ENCODE results near the gene ARHGEF1. TPM values are rescaled to one million over a fixed set of nuclear protein-coding genes. Genes with fewer than 3 reads are reported as not detected.
A peak's percentile ranks its signal among the peaks of the same experiment; 100 is the strongest.
"Not testable (repeated sequence)": the region's sequence is repeated elsewhere in the genome, so short reads cannot be mapped to it uniquely, and the experiment has no call there.

The ARHGEF1 gene
- total RNA-seq, 1 experiment from 2014 or later: 53.8 TPM

- no peaks in the 10 kb centered on the region for H3K27me3 ChIP-seq
- H3K27ac ChIP-seq: no peak overlapping the region
- H3K4me3 ChIP-seq: no peak overlapping the region
- H3K4me1 ChIP-seq: no peaks in the 10 kb centered on the region; the same call in 1 of the 2 replicates
- no peak for DNase-seq
- peaks cover 51% of the 10 kb centered on the region for H3K36me3 ChIP-seq
- H3K9me3 ChIP-seq (replicated peaks): no peaks in the 10 kb centered on the region
These were observed 11.2 kb upstream of the ARHGEF1 start for GRCh38 chr19:41871573-41872383.

GRCh38 chr19:41872384-41872774 is 10.6 kb upstream of the ARHGEF1 start:
- Histone ChIP-seq H3K9me3 (replicated peaks) (no peaks in the 10 kb centered on the region), H3K36me3 (peaks cover 45% of the 10 kb centered on the region)

GRCh38 chr19:41872775-41873647 is 10.0 kb upstream of the ARHGEF1 start:
- Histone ChIP-seq H3K27me3 (0 out of 2 replicates have a peak, but pooled peaks cover 4% of the 10 kb centered on the region), H3K4me3 (no peak overlapping the region), H3K9me3 (replicated peaks) (no peaks in the 10 kb centered on the region), H3K4me1 (no peaks in the 10 kb centered on the region; the same call in 1 of the 2 replicates), H3K27ac (no peak overlapping the region), H3K36me3 (peaks cover 39% of the 10 kb centered on the region)
- peak; percentile 74 to 78 for DNase-seq

More at GRCh38 chr19:41872384-41872774, 10.6 kb upstream of the ARHGEF1 start:
- Histone ChIP-seq H3K4me1 (no peaks in the 10 kb centered on the region; the same call in 1 of the 2 replicates), H3K4me3 (no peak overlapping the region), H3K27me3 (no peaks in the 10 kb centered on the region), H3K27ac (no peak overlapping the region)
- DNase-seq: no peak

GRCh38 chr19:41875973-41876372 is 7.0 kb upstream of the ARHGEF1 start:
- not testable (repeated sequence) for H3K9me3 ChIP-seq (replicated peaks); H3K4me1 ChIP-seq; H3K27ac ChIP-seq; DNase-seq; H3K4me3 ChIP-seq; H3K36me3 ChIP-seq; H3K27me3 ChIP-seq

- peak; percentile 61 to 63 for DNase-seq
- Histone ChIP-seq H3K36me3 (no peaks in the 10 kb centered on the region), H3K27me3 (0 out of 2 replicates have a peak, but pooled peaks cover 4% of the 10 kb centered on the region), H3K4me1 (no peaks in the 10 kb centered on the region; the same call in 1 of the 2 replicates), H3K27ac (no peak within 1 kb of the TSS), H3K9me3 (replicated peaks) (no peaks in the 10 kb centered on the region), H3K4me3 (no peak within 1 kb of the TSS)
These were observed 5.8 kb upstream of the ARHGEF1 start, which contains the start of gene CD79A for GRCh38 chr19:41876847-41877832. CD79A (plus strand) TSS chr19:41877279; CDS start chr19:41877305, 26 bp downstream.

- DNase-seq: no peak
- no peaks in the 10 kb centered on the region for H3K36me3 ChIP-seq
- H3K4me3 ChIP-seq: no peak overlapping the region
- no peaks in the 10 kb centered on the region; the same call in 1 of the 2 replicates for H3K4me1 ChIP-seq
- H3K27me3 ChIP-seq: 0 out of 2 replicates have a peak, but pooled peaks cover 4% of the 10 kb centered on the region
- no peak overlapping the region for H3K27ac ChIP-seq
- H3K9me3 ChIP-seq (replicated peaks): no peaks in the 10 kb centered on the region
These were observed 4.8 kb upstream of the ARHGEF1 start for GRCh38 chr19:41877916-41878905.

GRCh38 chr19:41879080-41879479 is 3.9 kb upstream of the ARHGEF1 start:
- no peaks in the 10 kb centered on the region for H3K36me3 ChIP-seq
- H3K9me3 ChIP-seq (replicated peaks): no peaks in the 10 kb centered on the region

GRCh38 chr19:41879670-41880328 is 3.2 kb upstream of the ARHGEF1 start:
- no peak for DNase-seq
- H3K27me3 ChIP-seq: 0 out of 2 replicates have a peak, but pooled peaks cover 4% of the 10 kb centered on the region
- H3K27ac ChIP-seq: no peak overlapping the region
- no peak overlapping the region for H3K4me3 ChIP-seq
- no peaks in the 10 kb centered on the region for H3K9me3 ChIP-seq (replicated peaks)
- no peaks in the 10 kb centered on the region; the same call in 1 of the 2 replicates for H3K4me1 ChIP-seq
- H3K36me3 ChIP-seq: no peaks in the 10 kb centered on the region

More at GRCh38 chr19:41879080-41879479, 3.9 kb upstream of the ARHGEF1 start:
- Histone ChIP-seq H3K27ac (no peak overlapping the region), H3K4me1 (no peaks in the 10 kb centered on the region; the same call in 1 of the 2 replicates), H3K4me3 (no peak overlapping the region), H3K27me3 (0 out of 2 replicates have a peak, but pooled peaks cover 4% of the 10 kb centered on the region)
- no peak for DNase-seq

GRCh38 chr19:41880329-41880708 is 2.7 kb upstream of the ARHGEF1 start:
- Histone ChIP-seq H3K4me3 (no peak overlapping the region), H3K27ac (no peak overlapping the region), H3K9me3 (replicated peaks) (no peaks in the 10 kb centered on the region), H3K27me3 (0 out of 2 replicates have a peak, but pooled peaks cover 4% of the 10 kb centered on the region), H3K36me3 (no peaks in the 10 kb centered on the region), H3K4me1 (no peaks in the 10 kb centered on the region; the same call in 1 of the 2 replicates)
- DNase-seq: no peak

- Histone ChIP-seq H3K36me3 (no peaks in the 10 kb centered on the region), H3K4me1 (no peaks in the 10 kb centered on the region)
- no peak for DNase-seq
These were observed 458 bp downstream of the ARHGEF1 start for GRCh38 chr19:41883463-41883820.

GRCh38 chr19:41883821-41884733 is 1.1 kb downstream of the ARHGEF1 start:
- no peaks in the 10 kb centered on the region for H3K4me1 ChIP-seq
- peak; percentile 98 for DNase-seq
- H3K4me3 ChIP-seq: peak overlapping the region; percentile 77
- no peaks in the 10 kb centered on the region for H3K36me3 ChIP-seq
- no peaks in the 10 kb centered on the region for H3K9me3 ChIP-seq (replicated peaks)
- H3K27me3 ChIP-seq: no peaks in the 10 kb centered on the region
- H3K27ac ChIP-seq: peak overlapping the region; percentile 3; the same call in 1 of the 2 replicates

More at GRCh38 chr19:41883463-41883820, 458 bp downstream of the ARHGEF1 start:
- peak overlapping the region; percentile 77 for H3K4me3 ChIP-seq
- no peaks in the 10 kb centered on the region for H3K27me3 ChIP-seq
- H3K27ac ChIP-seq: no peak overlapping the region
- H3K9me3 ChIP-seq (replicated peaks): no peaks in the 10 kb centered on the region

All from SJCRH30 (cell line).